ENCODE data around the gene KSR2.

GRCh38 chr12:117837737-117838050, 131.1 kb downstream of the KSR2 start:
- TF ChIP-seq OVOL3 (tag by site-specific recombination; IDR thresholded peaks at IDR 0.05) (no peak), ZSCAN4 (tag by site-specific recombination; IDR thresholded peaks at IDR 0.05) (no peak), ZNF416 (tag by site-specific recombination; IDR thresholded peaks at IDR 0.05) (no peak), GLI4 (tag by site-specific recombination; IDR thresholded peaks at IDR 0.05) (no peak), ZNF558 (tag by site-specific recombination; IDR thresholded peaks at IDR 0.05) (no peak), ZNF324 (tag by site-specific recombination; IDR thresholded peaks at IDR 0.05) (no peak), ZNF660 (tag by site-specific recombination; IDR thresholded peaks at IDR 0.05) (no peak), MYNN (tag by site-specific recombination; IDR thresholded peaks at IDR 0.05; ENCODE audit: borderline replicate concordance) (no peak), ZNF664 (tag by site-specific recombination; IDR thresholded peaks at IDR 0.05) (no peak), ZNF266 (tag by site-specific recombination; IDR thresholded peaks at IDR 0.05; ENCODE audit: low read depth) (no peak)
- TF ChIP-seq, protein P1, sequence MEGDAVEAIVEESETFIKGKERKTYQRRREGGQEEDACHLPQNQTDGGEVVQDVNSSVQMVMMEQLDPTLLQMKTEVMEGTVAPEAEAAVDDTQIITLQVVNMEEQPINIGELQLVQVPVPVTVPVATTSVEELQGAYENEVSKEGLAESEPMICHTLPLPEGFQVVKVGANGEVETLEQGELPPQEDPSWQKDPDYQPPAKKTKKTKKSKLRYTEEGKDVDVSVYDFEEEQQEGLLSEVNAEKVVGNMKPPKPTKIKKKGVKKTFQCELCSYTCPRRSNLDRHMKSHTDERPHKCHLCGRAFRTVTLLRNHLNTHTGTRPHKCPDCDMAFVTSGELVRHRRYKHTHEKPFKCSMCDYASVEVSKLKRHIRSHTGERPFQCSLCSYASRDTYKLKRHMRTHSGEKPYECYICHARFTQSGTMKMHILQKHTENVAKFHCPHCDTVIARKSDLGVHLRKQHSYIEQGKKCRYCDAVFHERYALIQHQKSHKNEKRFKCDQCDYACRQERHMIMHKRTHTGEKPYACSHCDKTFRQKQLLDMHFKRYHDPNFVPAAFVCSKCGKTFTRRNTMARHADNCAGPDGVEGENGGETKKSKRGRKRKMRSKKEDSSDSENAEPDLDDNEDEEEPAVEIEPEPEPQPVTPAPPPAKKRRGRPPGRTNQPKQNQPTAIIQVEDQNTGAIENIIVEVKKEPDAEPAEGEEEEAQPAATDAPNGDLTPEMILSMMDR (tag by site-specific recombination; IDR thresholded peaks at IDR 0.05), result no peak
- TF ChIP-seq, protein P2, sequence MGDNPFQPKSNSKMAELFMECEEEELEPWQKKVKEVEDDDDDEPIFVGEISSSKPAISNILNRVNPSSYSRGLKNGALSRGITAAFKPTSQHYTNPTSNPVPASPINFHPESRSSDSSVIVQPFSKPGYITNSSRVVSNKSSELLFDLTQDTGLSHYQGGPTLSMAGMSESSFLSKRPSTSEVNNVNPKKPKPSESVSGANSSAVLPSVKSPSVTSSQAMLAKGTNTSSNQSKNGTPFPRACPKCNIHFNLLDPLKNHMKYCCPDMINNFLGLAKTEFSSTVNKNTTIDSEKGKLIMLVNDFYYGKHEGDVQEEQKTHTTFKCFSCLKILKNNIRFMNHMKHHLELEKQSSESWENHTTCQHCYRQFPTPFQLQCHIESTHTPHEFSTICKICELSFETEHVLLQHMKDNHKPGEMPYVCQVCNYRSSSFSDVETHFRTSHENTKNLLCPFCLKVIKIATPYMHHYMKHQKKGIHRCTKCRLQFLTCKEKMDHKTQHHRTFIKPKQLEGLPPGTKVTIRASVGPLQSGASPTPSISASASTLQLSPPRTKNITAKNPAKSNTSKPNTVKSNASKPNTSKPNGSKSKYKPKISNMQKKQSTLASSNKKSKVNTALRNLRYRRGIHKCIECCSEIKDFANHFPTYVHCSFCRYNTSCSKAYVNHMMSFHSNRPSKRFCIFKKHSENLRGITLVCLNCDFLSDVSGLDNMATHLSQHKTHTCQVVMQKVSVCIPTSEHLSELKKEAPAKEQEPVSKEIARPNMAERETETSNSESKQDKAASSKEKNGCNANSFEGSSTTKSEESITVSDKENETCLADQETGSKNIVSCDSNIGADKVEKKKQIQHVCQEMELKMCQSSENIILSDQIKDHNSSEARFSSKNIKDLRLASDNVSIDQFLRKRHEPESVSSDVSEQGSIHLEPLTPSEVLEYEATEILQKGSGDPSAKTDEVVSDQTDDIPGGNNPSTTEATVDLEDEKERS (tag by site-specific recombination; IDR thresholded peaks at IDR 0.05), result no peak

Data from HEK293 (cell line).